ENCODE results near the gene BCL11A. TPM values are rescaled to one million over a fixed set of nuclear protein-coding genes. Genes with fewer than 3 reads are reported as not detected.

The BCL11A gene
- total RNA-seq, 1 experiment from 2014 or later: 91.4 TPM

GRCh38 chr2:60485055-60485454, 68.4 kb downstream of the BCL11A start:
- Histone ChIP-seq H3K27ac (ENCODE audit: insufficient read length, low read depth, low read length) (no peak overlapping the region), H3K27me3 (ENCODE audit: insufficient read depth, low read length) (no peaks in the 10 kb centered on the region), H3K79me2 (ENCODE audit: insufficient read depth, low read length) (peaks cover 8% of the 10 kb centered on the region; the same call in 1 of the 2 replicates), H2AK5ac (ENCODE audit: insufficient read length, low read length) (no peak overlapping the region), H3K14ac (ENCODE audit: insufficient read depth, low read length) (no peak overlapping the region), H4K91ac (ENCODE audit: insufficient read length, low read depth, low read length) (no peak overlapping the region), H3K18ac (ENCODE audit: insufficient read length, low read depth, low read length) (no peak overlapping the region), H2BK20ac (ENCODE audit: low read depth, low read length, poor library complexity, severe bottlenecking) (no peak overlapping the region), H3T11ph (ENCODE audit: low read length) (no peak overlapping the region), H3K9ac (ENCODE audit: extremely low read depth, insufficient read length, low read length) (no peak overlapping the region), H4K8ac (replicated peaks; ENCODE audit: insufficient read length, low read depth, low read length) (no peak overlapping the region), H3K23me2 (ENCODE audit: insufficient read length, low read depth, low read length, poor library complexity, severe bottlenecking) (no peaks in the 10 kb centered on the region), H4K20me1 (ENCODE audit: control insufficient read depth, insufficient read depth, insufficient read length) (no peaks in the 10 kb centered on the region), H4K5ac (ENCODE audit: insufficient read length, low read depth, low read length) (no peak overlapping the region), H3K56ac (ENCODE audit: insufficient read length, low read depth, low read length) (no peak overlapping the region), H3K23ac (ENCODE audit: insufficient read length, low read depth, low read length) (no peak overlapping the region), H3K9me3 (ENCODE audit: control insufficient read depth, low read depth, low read length) (no peaks in the 10 kb centered on the region), H2BK5ac (ENCODE audit: insufficient read length, low read length) (no peak overlapping the region), H2BK12ac (ENCODE audit: insufficient read length, low read depth, low read length) (no peak overlapping the region), H3K4me2 (ENCODE audit: insufficient read depth, insufficient read length, low read length) (no peak overlapping the region), H2BK15ac (ENCODE audit: low read depth, low read length) (no peak overlapping the region), H2BK120ac (ENCODE audit: low read depth, low read length, poor library complexity, severe bottlenecking) (no peak overlapping the region), H2AFZ (ENCODE audit: low read length) (no peak overlapping the region), H3K79me1 (ENCODE audit: insufficient read depth, low read depth, low read length, poor library complexity, severe bottlenecking) (peaks cover 11% of the 10 kb centered on the region), H3K4ac (ENCODE audit: low read depth, low read length) (no peak overlapping the region), H3K4me1 (ENCODE audit: insufficient read depth, low read length) (peaks cover 7% of the 10 kb centered on the region)
- no peak for DNase-seq
- no CpG with 5 or more reads among the region's 4 CpGs for WGBS (ENCODE audit: extremely low coverage, insufficient read length, low lambda C conversion rate)
- Mint-ChIP-seq H3K36me3 (ENCODE audit: insufficient read depth in 1 of 3, low read depth in 3 of 3) (peaks cover 7 to 61% (median 34%) of the 10 kb centered on the region in 3 experiments; a peak in 6 of 7 replicates), H3K4me3 (no peak overlapping the region), H3K4me1 (peaks cover 71 to 78% of the 10 kb centered on the region in 2 experiments), H3K9me3 (no peaks in the 10 kb centered on the region), H3K27ac (peak overlapping the region in 1 of 3 experiments; percentile 41; a peak in 2 of 7 replicates), H3K27me3 (ENCODE audit: low read depth) (no peaks in the 10 kb centered on the region; the same call in 1 of the 2 replicates)
- no peak for TF ChIP-seq CTCF (conservative IDR thresholded peaks at IDR 0.05)
